Pancreas (tissue), 10 donors: ENCODE data around the gene ZNF740. TPM values are rescaled to one million over a fixed set of nuclear protein-coding genes. Genes with fewer than 3 reads are reported as not detected.
A peak's percentile ranks its signal among the peaks of the same experiment; 100 is the strongest.

Experiments
- ATAC-seq, 4 donors: fragments of 200-7000 bp; cut with Tn5 transposase; one replicate each; pipeline versions ENCODE4 v1.8.0 to v1.9.1; 2020; ENCODE audit warnings: mild to moderate bottlenecking in 4 of 4, moderate library complexity in 4 of 4
- DNase-seq, 6 donors: peaks; one replicate each; pipeline ENCODE4 v3.0.0-alpha.2; 2020
- FAIRE-seq: peaks from 2 replicates; lab custom pipeline; 2012; peaks lifted over from hg19 to GRCh38; lab: Jason Lieb, UNC
- H3K27ac ChIP-seq, 4 donors: fragments of 200-600 bp; sonication (generic); 1 replicate in 3 of 4; 2 replicates in 1 of 4; pipeline versions ENCODE4 v1.5.0 to v1.8.0; 2020
- H3K27me3 ChIP-seq, 4 donors: fragments of 200-600 bp; one replicate each; pipeline ENCODE4 v1.8.0; 2021
- H3K36me3 ChIP-seq, 3 donors: fragments of 200-600 bp; sonication (generic) in 1 of 3; one replicate each; pipeline versions ENCODE4 v1.5.0 to v1.8.0; 2020 to 2021
- H3K4me1 ChIP-seq, 3 donors: fragments of 200-600 bp; one replicate each; pipeline ENCODE4 v1.8.0; 2021
- H3K4me3 ChIP-seq, 4 donors: fragments of 200-600 bp; sonication (generic) in 2 of 4; one replicate each; pipeline versions ENCODE4 v1.5.0 to v1.8.0; 2020 to 2021
- H3K9me3 ChIP-seq, 4 donors: fragments of 200-600 bp; one replicate each; pipeline ENCODE4 v1.8.0; 2021
- CTCF ChIP-seq, 4 donors: fragments of 200-600 bp; sonication (generic) in 3 of 4; IDR thresholded peaks; one replicate each; pipeline versions ENCODE4 v1.5.0 to v1.8.0; 2021; ENCODE audit warnings: antibody characterized with exemption in 4 of 4
- WGBS, 2 donors: extraction: QIAGEN DNeasy Blood & Tissue Kit; methylation state at CpG; one replicate each; pipeline ENCODE4 v1.1.7; 2013; 5-methylcytosine and 5-hydroxymethylcytosine counted together
- intact Hi-C, 3 donors: fragments of 100-400 bp; cut with DNase I; formaldehyde crosslinking; loops; one replicate each; pipeline versions ENCODE4 v1.11.1 to v1.14.2; 2022
- polyA plus RNA-seq, 2 donors: library from polyadenylated mRNA; stranded (reverse); fragments of 200-250 nt; gene quantifications; one replicate each; pipeline ENCODE4 v1.2.3, GENCODE V29; 2013
- total RNA-seq, 6 donors: library from RNA; stranded (reverse); fragmentation: NEBNext Ultra II Directional in 4 of 6; extraction: Animal tissue kit (Norgen Biotek cat#: 25700) in 4 of 6; gene quantifications; one replicate each; pipeline versions ENCODE4 v1.2.1 to v1.2.4, GENCODE V29; 2021 to 2023
- donor health status: healthy with polysubstance abuse.
- donor health status: DM: no; HTN: no; CAD: no; lungs with moderate emphysema.
- donor health status: DM: no; HTN: no; CAD: no.
- donor health status: control.
- donor health status: control.
- donor health status: Bipolar disorder and iron deficiency.
- donor health status: DM: yes; HTN: yes; CAD: no.
- donor health status: DM: no; HTN: no; CAD: no.
- donor health status: DM: no; HTN: no; CAD: no.
- donor health status: DM: yes; HTN: yes; CAD: no.

The ZNF740 gene
- total and polyA plus RNA-seq, 8 donors = 5.2 to 33.1 (median 17.8) TPM

GRCh38 chr12:53204351-53204750 lies 23.8 kb downstream of the ZNF740 start:
- DNase-seq = no peak
- WGBS, 2 donors = 83 to 85% methylated on average over 1 of the region's 1 CpG
- Histone ChIP-seq H3K36me3 (no peaks in the 10 kb centered on the region), H3K9me3 (no peaks in the 10 kb centered on the region), H3K4me3 (no peak overlapping the region), H3K4me1 (no peaks in the 10 kb centered on the region), H3K27ac (no peak overlapping the region), H3K27me3 (no peaks in the 10 kb centered on the region)
- no peak for TF ChIP-seq CTCF (IDR thresholded peaks at IDR 0.05)
- intact Hi-C loops = no loop called here
- FAIRE-seq = no peak
- no peak for ATAC-seq

- ATAC-seq (peak in 3 of 4 donors; percentile 47 to 65 (median 61)), FAIRE-seq (no peak), DNase-seq (no peak)
- no peak overlapping the region for H3K27ac ChIP-seq
- WGBS, 2 donors = 75 to 85% methylated on average over 7 of the region's 7 CpGs
- H3K36me3 ChIP-seq = no peaks in the 10 kb centered on the region
- H3K4me3 ChIP-seq = no peak overlapping the region
- no peaks in the 10 kb centered on the region for H3K4me1 ChIP-seq
- no peaks in the 10 kb centered on the region for H3K9me3 ChIP-seq
- intact Hi-C loops = no loop called here
- H3K27me3 ChIP-seq = no peaks in the 10 kb centered on the region
- TF ChIP-seq CTCF (IDR thresholded peaks at IDR 0.05) = no peak
Measured at GRCh38 chr12:53205747-53206419, 25.4 kb downstream of the ZNF740 start.

GRCh38 chr12:53207042-53207441 lies 26.5 kb downstream of the ZNF740 start, which contains the start of gene ITGB7:
ITGB7 (minus strand) TSS chr12:53207251; CDS start chr12:53200443, 6,808 bp downstream.
- intact Hi-C loops = no loop called here
- Histone ChIP-seq H3K9me3 (no peaks in the 10 kb centered on the region), H3K27me3 (no peaks in the 10 kb centered on the region), H3K4me1 (no peaks in the 10 kb centered on the region), H3K27ac (no peak within 1 kb of the TSS), H3K4me3 (peak within 1 kb of the TSS in 1 of 4 donors; percentile 15), H3K36me3 (peaks cover 0 to 11% (median 0%) of the 10 kb centered on the region in 3 donors)
- WGBS, 2 donors = 58 to 59% methylated on average over 5 of the region's 5 CpGs
- ATAC-seq (peak in 3 of 4 donors; percentile 9 to 21 (median 16)), DNase-seq (no peak), FAIRE-seq (no peak)
- TF ChIP-seq CTCF (IDR thresholded peaks at IDR 0.05) = no peak

GRCh38 chr12:53208435-53208834 lies 27.9 kb downstream of the ZNF740 start:
- no peak for TF ChIP-seq CTCF (IDR thresholded peaks at IDR 0.05)
- FAIRE-seq (no peak), ATAC-seq (peak in 1 of 4 donors; percentile 28), DNase-seq (no peak)
- 39 to 50% methylated on average over 2 of the region's 2 CpGs for WGBS, 2 donors
- Histone ChIP-seq H3K27me3 (no peaks in the 10 kb centered on the region), H3K27ac (no peak overlapping the region), H3K36me3 (peaks cover 0 to 13% (median 0%) of the 10 kb centered on the region in 3 donors), H3K4me1 (no peaks in the 10 kb centered on the region), H3K9me3 (no peaks in the 10 kb centered on the region), H3K4me3 (no peak overlapping the region)
- intact Hi-C loops = no loop called here

- FAIRE-seq = no peak
- Histone ChIP-seq H3K4me1 (no peaks in the 10 kb centered on the region), H3K27me3 (no peaks in the 10 kb centered on the region), H3K27ac (no peak overlapping the region), H3K36me3 (peaks cover 0 to 13% (median 0%) of the 10 kb centered on the region in 3 donors), H3K4me3 (no peak overlapping the region), H3K9me3 (no peaks in the 10 kb centered on the region)
- peak in 1 of 4 donors; percentile 19 for ATAC-seq
- WGBS, 2 donors = 63 to 72% methylated on average over 7 of the region's 7 CpGs
- intact Hi-C loops = no loop called here
- no peak for TF ChIP-seq CTCF (IDR thresholded peaks at IDR 0.05)
- DNase-seq = no peak
Measured at GRCh38 chr12:53208877-53209463, 28.4 kb downstream of the ZNF740 start.
